ENCODE measurements around the gene POLH. TPM values are rescaled to one million over a fixed set of nuclear protein-coding genes. Genes with fewer than 3 reads are reported as not detected.

POLH gene
- total and polyA plus RNA-seq, 9 of the 15 experiments (the other 6 are each of a cell fraction or from before 2014, with no cell fraction given), result 5.8 to 31.6 (median 20.6) TPM

DNA sequence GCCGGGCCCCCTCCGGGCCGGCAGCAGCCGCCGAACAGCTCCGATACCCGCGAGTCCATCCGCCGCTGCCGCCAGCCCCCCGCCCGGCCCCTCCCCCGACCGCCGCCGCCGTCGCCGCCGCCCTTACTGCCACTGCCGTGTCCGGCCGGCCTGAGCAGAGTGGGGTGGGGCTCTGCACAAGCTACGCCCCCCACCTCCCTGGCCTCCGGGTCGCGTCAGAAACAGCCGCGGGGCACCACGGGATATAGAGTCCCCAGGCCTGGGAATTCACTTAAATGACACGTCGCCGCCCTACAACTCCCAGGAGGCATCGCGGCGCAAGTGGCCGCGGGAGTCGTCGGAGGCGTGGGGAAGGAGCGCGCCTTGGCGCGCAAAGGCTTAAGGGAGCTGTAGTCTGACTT, 53.1 kb downstream of the POLH start, which contains the start of gene GTPBP2 (continued):
- TF ChIP-seq, protein P1, sequence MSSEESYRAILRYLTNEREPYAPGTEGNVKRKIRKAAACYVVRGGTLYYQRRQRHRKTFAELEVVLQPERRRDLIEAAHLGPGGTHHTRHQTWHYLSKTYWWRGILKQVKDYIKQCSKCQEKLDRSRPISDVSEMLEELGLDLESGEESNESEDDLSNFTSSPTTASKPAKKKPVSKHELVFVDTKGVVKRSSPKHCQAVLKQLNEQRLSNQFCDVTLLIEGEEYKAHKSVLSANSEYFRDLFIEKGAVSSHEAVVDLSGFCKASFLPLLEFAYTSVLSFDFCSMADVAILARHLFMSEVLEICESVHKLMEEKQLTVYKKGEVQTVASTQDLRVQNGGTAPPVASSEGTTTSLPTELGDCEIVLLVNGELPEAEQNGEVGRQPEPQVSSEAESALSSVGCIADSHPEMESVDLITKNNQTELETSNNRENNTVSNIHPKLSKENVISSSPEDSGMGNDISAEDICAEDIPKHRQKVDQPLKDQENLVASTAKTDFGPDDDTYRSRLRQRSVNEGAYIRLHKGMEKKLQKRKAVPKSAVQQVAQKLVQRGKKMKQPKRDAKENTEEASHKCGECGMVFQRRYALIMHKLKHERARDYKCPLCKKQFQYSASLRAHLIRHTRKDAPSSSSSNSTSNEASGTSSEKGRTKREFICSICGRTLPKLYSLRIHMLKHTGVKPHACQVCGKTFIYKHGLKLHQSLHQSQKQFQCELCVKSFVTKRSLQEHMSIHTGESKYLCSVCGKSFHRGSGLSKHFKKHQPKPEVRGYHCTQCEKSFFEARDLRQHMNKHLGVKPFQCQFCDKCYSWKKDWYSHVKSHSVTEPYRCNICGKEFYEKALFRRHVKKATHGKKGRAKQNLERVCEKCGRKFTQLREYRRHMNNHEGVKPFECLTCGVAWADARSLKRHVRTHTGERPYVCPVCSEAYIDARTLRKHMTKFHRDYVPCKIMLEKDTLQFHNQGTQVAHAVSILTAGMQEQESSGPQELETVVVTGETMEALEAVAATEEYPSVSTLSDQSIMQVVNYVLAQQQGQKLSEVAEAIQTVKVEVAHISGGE (CRISPR knock-in tag; IDR thresholded peaks at IDR 0.05), result peak in 1 of 3 experiments; percentile 89; a peak in 2 of 6 replicates
- TF ChIP-seq, protein P2, sequence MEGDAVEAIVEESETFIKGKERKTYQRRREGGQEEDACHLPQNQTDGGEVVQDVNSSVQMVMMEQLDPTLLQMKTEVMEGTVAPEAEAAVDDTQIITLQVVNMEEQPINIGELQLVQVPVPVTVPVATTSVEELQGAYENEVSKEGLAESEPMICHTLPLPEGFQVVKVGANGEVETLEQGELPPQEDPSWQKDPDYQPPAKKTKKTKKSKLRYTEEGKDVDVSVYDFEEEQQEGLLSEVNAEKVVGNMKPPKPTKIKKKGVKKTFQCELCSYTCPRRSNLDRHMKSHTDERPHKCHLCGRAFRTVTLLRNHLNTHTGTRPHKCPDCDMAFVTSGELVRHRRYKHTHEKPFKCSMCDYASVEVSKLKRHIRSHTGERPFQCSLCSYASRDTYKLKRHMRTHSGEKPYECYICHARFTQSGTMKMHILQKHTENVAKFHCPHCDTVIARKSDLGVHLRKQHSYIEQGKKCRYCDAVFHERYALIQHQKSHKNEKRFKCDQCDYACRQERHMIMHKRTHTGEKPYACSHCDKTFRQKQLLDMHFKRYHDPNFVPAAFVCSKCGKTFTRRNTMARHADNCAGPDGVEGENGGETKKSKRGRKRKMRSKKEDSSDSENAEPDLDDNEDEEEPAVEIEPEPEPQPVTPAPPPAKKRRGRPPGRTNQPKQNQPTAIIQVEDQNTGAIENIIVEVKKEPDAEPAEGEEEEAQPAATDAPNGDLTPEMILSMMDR (IDR thresholded peaks at IDR 0.05 in 2 of 3, conservative IDR thresholded peaks at IDR 0.05 in 1 of 3; ENCODE audit: insufficient read depth in 2 of 3, low read depth in 1 of 3, low read length in 3 of 3), result peak in 1 of 3 experiments; percentile 17; a peak in 2 of 6 replicates
- peak; percentile 67 for TF ChIP-seq RBM22 (IDR thresholded peaks at IDR 0.05; ENCODE audit: low read depth, low read length, poor library complexity, severe bottlenecking)
- TF ChIP-seq, protein P3, sequence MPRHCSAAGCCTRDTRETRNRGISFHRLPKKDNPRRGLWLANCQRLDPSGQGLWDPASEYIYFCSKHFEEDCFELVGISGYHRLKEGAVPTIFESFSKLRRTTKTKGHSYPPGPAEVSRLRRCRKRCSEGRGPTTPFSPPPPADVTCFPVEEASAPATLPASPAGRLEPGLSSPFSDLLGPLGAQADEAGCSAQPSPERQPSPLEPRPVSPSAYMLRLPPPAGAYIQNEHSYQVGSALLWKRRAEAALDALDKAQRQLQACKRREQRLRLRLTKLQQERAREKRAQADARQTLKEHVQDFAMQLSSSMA (CRISPR knock-in tag; IDR thresholded peaks at IDR 0.05), result no peak
- no peak for TF ChIP-seq PCBP2 (IDR thresholded peaks at IDR 0.05; ENCODE audit: low read depth, low read length, poor library complexity, severe bottlenecking)
- peak; percentile 61 for TF ChIP-seq TBP (optimal IDR thresholded peaks at IDR 0.05; ENCODE audit: low read depth, low read length)
- TF ChIP-seq, protein P4, sequence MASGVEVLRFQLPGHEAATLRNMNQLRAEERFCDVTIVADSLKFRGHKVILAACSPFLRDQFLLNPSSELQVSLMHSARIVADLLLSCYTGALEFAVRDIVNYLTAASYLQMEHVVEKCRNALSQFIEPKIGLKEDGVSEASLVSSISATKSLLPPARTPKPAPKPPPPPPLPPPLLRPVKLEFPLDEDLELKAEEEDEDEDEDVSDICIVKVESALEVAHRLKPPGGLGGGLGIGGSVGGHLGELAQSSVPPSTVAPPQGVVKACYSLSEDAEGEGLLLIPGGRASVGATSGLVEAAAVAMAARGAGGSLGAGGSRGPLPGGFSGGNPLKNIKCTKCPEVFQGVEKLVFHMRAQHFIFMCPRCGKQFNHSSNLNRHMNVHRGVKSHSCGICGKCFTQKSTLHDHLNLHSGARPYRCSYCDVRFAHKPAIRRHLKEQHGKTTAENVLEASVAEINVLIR (CRISPR knock-in tag; IDR thresholded peaks at IDR 0.05), result peak; percentile 88
- TF ChIP-seq ETV5 (CRISPR knock-in tag; IDR thresholded peaks at IDR 0.05; ENCODE audit: low read depth), result no peak
- TF ChIP-seq, protein P5, sequence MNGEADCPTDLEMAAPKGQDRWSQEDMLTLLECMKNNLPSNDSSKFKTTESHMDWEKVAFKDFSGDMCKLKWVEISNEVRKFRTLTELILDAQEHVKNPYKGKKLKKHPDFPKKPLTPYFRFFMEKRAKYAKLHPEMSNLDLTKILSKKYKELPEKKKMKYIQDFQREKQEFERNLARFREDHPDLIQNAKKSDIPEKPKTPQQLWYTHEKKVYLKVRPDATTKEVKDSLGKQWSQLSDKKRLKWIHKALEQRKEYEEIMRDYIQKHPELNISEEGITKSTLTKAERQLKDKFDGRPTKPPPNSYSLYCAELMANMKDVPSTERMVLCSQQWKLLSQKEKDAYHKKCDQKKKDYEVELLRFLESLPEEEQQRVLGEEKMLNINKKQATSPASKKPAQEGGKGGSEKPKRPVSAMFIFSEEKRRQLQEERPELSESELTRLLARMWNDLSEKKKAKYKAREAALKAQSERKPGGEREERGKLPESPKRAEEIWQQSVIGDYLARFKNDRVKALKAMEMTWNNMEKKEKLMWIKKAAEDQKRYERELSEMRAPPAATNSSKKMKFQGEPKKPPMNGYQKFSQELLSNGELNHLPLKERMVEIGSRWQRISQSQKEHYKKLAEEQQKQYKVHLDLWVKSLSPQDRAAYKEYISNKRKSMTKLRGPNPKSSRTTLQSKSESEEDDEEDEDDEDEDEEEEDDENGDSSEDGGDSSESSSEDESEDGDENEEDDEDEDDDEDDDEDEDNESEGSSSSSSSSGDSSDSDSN (IDR thresholded peaks at IDR 0.05; ENCODE audit: borderline replicate concordance in 1 of 2, low read depth in 2 of 2, low read length in 2 of 2), result 0 out of 4 replicates have a peak, but pooled peaks have one; percentile 49 to 62
- peak; percentile 89 for TF ChIP-seq MBD2 (IDR thresholded peaks at IDR 0.05; ENCODE audit: borderline replicate concordance, low read depth)
- 0 out of 2 replicates have a peak, but pooled peaks have one; percentile 1 for TF ChIP-seq LCOR (CRISPR knock-in tag; IDR thresholded peaks at IDR 0.05)
- TF ChIP-seq ZNF561 (CRISPR knock-in tag; conservative IDR thresholded peaks at IDR 0.05), result no peak
- TF ChIP-seq ZBTB8A (IDR thresholded peaks at IDR 0.05; ENCODE audit: partially characterized antibody), result no peak
- TF ChIP-seq, protein P6, sequence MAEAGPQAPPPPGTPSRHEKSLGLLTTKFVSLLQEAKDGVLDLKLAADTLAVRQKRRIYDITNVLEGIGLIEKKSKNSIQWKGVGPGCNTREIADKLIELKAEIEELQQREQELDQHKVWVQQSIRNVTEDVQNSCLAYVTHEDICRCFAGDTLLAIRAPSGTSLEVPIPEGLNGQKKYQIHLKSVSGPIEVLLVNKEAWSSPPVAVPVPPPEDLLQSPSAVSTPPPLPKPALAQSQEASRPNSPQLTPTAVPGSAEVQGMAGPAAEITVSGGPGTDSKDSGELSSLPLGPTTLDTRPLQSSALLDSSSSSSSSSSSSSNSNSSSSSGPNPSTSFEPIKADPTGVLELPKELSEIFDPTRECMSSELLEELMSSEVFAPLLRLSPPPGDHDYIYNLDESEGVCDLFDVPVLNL (CRISPR knock-in tag; IDR thresholded peaks at IDR 0.05; ENCODE audit: low read depth), result no peak
- TF ChIP-seq ZNF143 (CRISPR knock-in tag; IDR thresholded peaks at IDR 0.05), result peak; percentile 94
